ENCODE measurements around the gene SMCR8.
A peak's percentile ranks its signal among the peaks of the same experiment; 100 is the strongest.
"Not testable (repeated sequence)": the region's sequence is repeated elsewhere in the genome, so short reads cannot be mapped to it uniquely, and the experiment has no call there.

Gene SMCR8

GRCh38 chr17:18318117-18318516 is 3.0 kb downstream of the SMCR8 start:
- DNase-seq: no peak

- no peak for DNase-seq
Observed at GRCh38 chr17:18318771-18319450, 3.8 kb downstream of the SMCR8 start.

GRCh38 chr17:18319604-18320256 is 4.6 kb downstream of the SMCR8 start:
- peak in 1 of 2 experiments; percentile 30 for DNase-seq

GRCh38 chr17:18320301-18320700 is 5.2 kb downstream of the SMCR8 start:
- no peak for DNase-seq

GRCh38 chr17:18321309-18321708 is 6.2 kb downstream of the SMCR8 start:
- no peak for DNase-seq

GRCh38 chr17:18322522-18322921 is 7.4 kb downstream of the SMCR8 start:
- no peak for DNase-seq

GRCh38 chr17:18323007-18323406 is 7.9 kb downstream of the SMCR8 start:
- DNase-seq: peak in 1 of 2 experiments; percentile 14

- no peak for DNase-seq
Observed at GRCh38 chr17:18323507-18324139, 8.5 kb downstream of the SMCR8 start.

- no peak for DNase-seq
Observed at GRCh38 chr17:18324140-18325050, 9.3 kb downstream of the SMCR8 start.

- DNase-seq: no peak
Observed at GRCh38 chr17:18326039-18326438, 10.9 kb downstream of the SMCR8 start.

GRCh38 chr17:18326572-18326971 is 11.5 kb downstream of the SMCR8 start:
- DNase-seq: no peak

GRCh38 chr17:18327093-18327492 is 12.0 kb downstream of the SMCR8 start:
- DNase-seq: no peak

- no peak for DNase-seq
Observed at GRCh38 chr17:18327556-18327955, 12.5 kb downstream of the SMCR8 start.

GRCh38 chr17:18328643-18329204 is 13.6 kb downstream of the SMCR8 start:
- DNase-seq: no peak

GRCh38 chr17:18331879-18332278 is 16.8 kb downstream of the SMCR8 start:
- DNase-seq: no peak

GRCh38 chr17:18332909-18333489 is 17.9 kb downstream of the SMCR8 start:
- no peak for DNase-seq

GRCh38 chr17:18338158-18338557 is 23.1 kb downstream of the SMCR8 start:
- DNase-seq: not testable (repeated sequence)

- no peak for DNase-seq
Observed at GRCh38 chr17:18339933-18340332, 24.8 kb downstream of the SMCR8 start.

GRCh38 chr17:18344021-18344420 is 28.9 kb downstream of the SMCR8 start:
- no peak for DNase-seq

- no peak for DNase-seq
Observed at GRCh38 chr17:18353541-18353940, 38.4 kb downstream of the SMCR8 start.

- DNase-seq: no peak
Observed at GRCh38 chr17:18356624-18357023, 41.5 kb downstream of the SMCR8 start.

- DNase-seq: no peak
Observed at GRCh38 chr17:18360518-18360917, 45.4 kb downstream of the SMCR8 start.

Measured in SW 1271 (cell line).